Neuronal stem cell (in vitro differentiated cells): ENCODE results near the gene SNX5.
A peak's percentile ranks its signal among the peaks of the same experiment; 100 is the strongest.

Experiments used
- DNase-seq: peaks from one replicate; pipeline ENCODE4 v3.0.0-alpha.2; 2013; ENCODE audit warnings: low spot score
- H2AFZ ChIP-seq: one replicate; pipeline ENCODE4 v1.6.1; 2013; ENCODE audit warnings: mild to moderate bottlenecking, low read length, inconsistent platforms
- H2AK5ac ChIP-seq: 2 replicates; pipeline ENCODE4 v1.6.1; 2013; ENCODE audit warnings: low read depth, mild to moderate bottlenecking, inconsistent platforms, low read length, moderate library complexity, mixed read lengths
- H2BK120ac ChIP-seq: 2 replicates; pipeline ENCODE4 v1.6.1; 2013; ENCODE audit warnings: low read depth, mild to moderate bottlenecking, inconsistent platforms, low read length, moderate library complexity, mixed read lengths
- H2BK12ac ChIP-seq: one replicate; pipeline ENCODE4 v1.6.1; 2013; ENCODE audit warnings: low read length, inconsistent platforms
- H2BK15ac ChIP-seq: 2 replicates; pipeline ENCODE4 v1.6.1; 2013; ENCODE audit warnings: mild to moderate bottlenecking, low read length, inconsistent platforms, mixed read lengths
- H2BK5ac ChIP-seq: one replicate; pipeline ENCODE4 v1.6.1; 2013; ENCODE audit warnings: inconsistent platforms, mild to moderate bottlenecking, low read length, moderate library complexity
- H3K14ac ChIP-seq: one replicate; pipeline ENCODE4 v1.6.1; 2013; ENCODE audit warnings: low read length, inconsistent platforms
- H3K18ac ChIP-seq: 2 replicates; pipeline ENCODE4 v1.6.1; 2013; ENCODE audit warnings: low read length, inconsistent platforms
- H3K23ac ChIP-seq: 2 replicates; pipeline ENCODE4 v1.6.1; 2013; ENCODE audit warnings: low read depth, mild to moderate bottlenecking, mixed read lengths, low read length, inconsistent platforms; ENCODE audit not compliant: poor library complexity
- H3K27ac ChIP-seq: replicated peaks from 3 replicates; pipeline ENCODE4 v1.5.1; 2013; ENCODE audit warnings: low read length, inconsistent platforms
- H3K27me3 ChIP-seq, 3 experiments: 2 replicates each; pipeline ENCODE4 v1.6.1; 2013; ENCODE audit warnings: low read length in 3 of 3, mild to moderate bottlenecking in 2 of 3, inconsistent platforms in 1 of 3, low read depth in 1 of 3, mixed read lengths in 1 of 3, moderate library complexity in 1 of 3; ENCODE audit not compliant: control insufficient read depth in 3 of 3, insufficient read depth in 3 of 3
- H3K36me3 ChIP-seq, 2 donors: replicated peaks in 1 of 2; 2 replicates each; pipeline ENCODE4 v1.6.1; 2013; ENCODE audit warnings: low read length in 2 of 2; ENCODE audit not compliant: control insufficient read depth in 2 of 2, insufficient read depth in 2 of 2
- H3K4ac ChIP-seq: 2 replicates; pipeline ENCODE4 v1.6.1; 2013; ENCODE audit warnings: inconsistent platforms, mild to moderate bottlenecking, low read length, moderate library complexity
- H3K4me1 ChIP-seq, 2 donors: 1 replicate in 1 of 2; 2 replicates in 1 of 2; pipeline ENCODE4 v1.6.1; 2013; ENCODE audit warnings: low read length in 2 of 2, low read depth in 1 of 2; ENCODE audit not compliant: control insufficient read depth in 2 of 2, insufficient read depth in 1 of 2
- H3K4me2 ChIP-seq: one replicate; pipeline ENCODE4 v1.6.1; 2013; ENCODE audit warnings: mild to moderate bottlenecking, low read length, inconsistent platforms; ENCODE audit not compliant: insufficient read depth, poor library complexity, severe bottlenecking
- H3K4me3 ChIP-seq, 2 donors: 2 replicates each; pipeline ENCODE4 v1.5.1; 2013; ENCODE audit warnings: low read length in 2 of 2, mild to moderate bottlenecking in 2 of 2, inconsistent platforms in 1 of 2, moderate library complexity in 1 of 2
- H3K79me1 ChIP-seq: one replicate; pipeline ENCODE4 v1.6.1; 2013; ENCODE audit warnings: low read depth, mild to moderate bottlenecking, inconsistent platforms, low read length, moderate library complexity
- H3K9ac ChIP-seq: one replicate; pipeline ENCODE4 v1.6.1; 2013; ENCODE audit warnings: mild to moderate bottlenecking, low read depth, low read length, inconsistent platforms; ENCODE audit not compliant: poor library complexity
- H3K9me3 ChIP-seq, 2 donors: replicated peaks in 1 of 2; 2 replicates each; pipeline versions ENCODE3 to v1.6.1; 2013; ENCODE audit warnings: low read length in 2 of 2, mild to moderate bottlenecking in 2 of 2, inconsistent platforms in 1 of 2, low read depth in 1 of 2, mixed read lengths in 1 of 2, moderate library complexity in 1 of 2; ENCODE audit not compliant: control insufficient read depth in 2 of 2, insufficient read depth in 1 of 2
- H4K8ac ChIP-seq: one replicate; pipeline ENCODE4 v1.6.1; 2013; ENCODE audit warnings: low read depth, mild to moderate bottlenecking, inconsistent platforms, low read length, moderate library complexity
- H4K91ac ChIP-seq: one replicate; pipeline ENCODE4 v1.6.1; 2013; ENCODE audit warnings: low read length, low read depth, mild to moderate bottlenecking, inconsistent platforms; ENCODE audit not compliant: poor library complexity
- WGBS, 2 donors: extraction: QIAGEN DNeasy Blood & Tissue Kit; methylation state at CpG; one replicate each; pipeline ENCODE4 v1.1.7; 2013; ENCODE audit warnings: missing lambda C conversion rate in 2 of 2, mixed read lengths in 1 of 2; ENCODE audit not compliant: insufficient read length in 2 of 2, insufficient replicate concordance in 1 of 2; ENCODE audit errors: extremely low coverage in 2 of 2; 5-methylcytosine and 5-hydroxymethylcytosine counted together

Gene SNX5

GRCh38 chr20:18012901-18013300 is 44.3 kb upstream of the SNX5 start:
- no peak overlapping the region for H4K91ac ChIP-seq
- H2AK5ac ChIP-seq, result no peak overlapping the region
- no peak overlapping the region for H2BK12ac ChIP-seq
- no peak overlapping the region for H2BK5ac ChIP-seq
- H2BK15ac ChIP-seq, result no peak overlapping the region
- H3K79me1 ChIP-seq, result no peaks in the 10 kb centered on the region
- H3K27ac ChIP-seq, result no peak overlapping the region
- H3K9ac ChIP-seq, result no peak overlapping the region
- no peaks in the 10 kb centered on the region for H3K36me3 ChIP-seq
- no peak overlapping the region for H3K14ac ChIP-seq
- no CpG with 5 or more reads among the region's 2 CpGs for WGBS, 2 donors
- H2AFZ ChIP-seq, result no peak overlapping the region
- H4K8ac ChIP-seq, result no peak overlapping the region
- H2BK120ac ChIP-seq, result no peak overlapping the region
- no peaks in the 10 kb centered on the region for H3K4me1 ChIP-seq
- H3K4ac ChIP-seq, result no peak overlapping the region
- no peak overlapping the region for H3K4me3 ChIP-seq
- no peaks in the 10 kb centered on the region for H3K27me3 ChIP-seq
- H3K18ac ChIP-seq, result no peak overlapping the region
- no peak overlapping the region for H3K23ac ChIP-seq
- no peak for DNase-seq
- H3K9me3 ChIP-seq, result no peaks in the 10 kb centered on the region
- H3K4me2 ChIP-seq, result no peak overlapping the region

GRCh38 chr20:18011951-18012645 is 43.5 kb upstream of the SNX5 start:
- Histone ChIP-seq H3K9ac (no peak overlapping the region), H3K79me1 (no peaks in the 10 kb centered on the region), H3K36me3 (no peaks in the 10 kb centered on the region), H2BK15ac (no peak overlapping the region), H2BK120ac (no peak overlapping the region), H3K4ac (no peak overlapping the region), H3K4me2 (no peak overlapping the region), H3K14ac (no peak overlapping the region), H3K4me1 (no peaks in the 10 kb centered on the region), H3K23ac (no peak overlapping the region), H4K91ac (no peak overlapping the region), H3K18ac (no peak overlapping the region), H3K4me3 (no peak overlapping the region), H2BK5ac (no peak overlapping the region), H3K27ac (no peak overlapping the region), H3K9me3 (no peaks in the 10 kb centered on the region), H2BK12ac (no peak overlapping the region), H4K8ac (no peak overlapping the region), H3K27me3 (no peaks in the 10 kb centered on the region), H2AK5ac (peak overlapping the region; percentile 17), H2AFZ (peak overlapping the region; percentile 8)
- no peak for DNase-seq
- 100% methylated on average over 2 of the region's 21 CpGs for WGBS, 2 donors

DNA sequence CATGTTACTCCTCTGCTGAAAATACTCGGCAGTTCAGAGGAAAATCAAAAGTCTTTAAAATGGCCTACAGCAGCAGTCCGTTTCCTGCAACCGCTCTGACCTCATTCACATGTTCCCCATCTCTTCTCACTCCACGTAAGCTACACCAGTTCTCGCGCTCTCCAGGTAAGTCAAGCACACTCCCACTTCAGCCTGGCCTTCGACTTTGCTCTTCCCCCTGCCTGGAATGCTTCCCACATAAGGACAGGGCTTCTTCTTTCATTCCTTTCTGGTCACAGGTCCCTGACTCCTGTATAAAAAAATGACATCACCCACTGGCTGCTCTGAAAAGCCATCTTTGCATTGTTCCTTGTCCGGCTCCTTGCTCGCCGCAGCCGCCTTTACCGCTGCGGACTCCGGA is 42.9 kb upstream of the SNX5 start:
- no peak overlapping the region for H3K4me2 ChIP-seq
- no peak overlapping the region for H3K4me3 ChIP-seq
- H3K36me3 ChIP-seq, result no peaks in the 10 kb centered on the region
- no peak overlapping the region for H3K18ac ChIP-seq
- no CpG with 5 or more reads among the region's 14 CpGs for WGBS, 2 donors
- no peak for DNase-seq
- no peak overlapping the region for H2BK5ac ChIP-seq
- H3K27me3 ChIP-seq, result no peaks in the 10 kb centered on the region
- no peaks in the 10 kb centered on the region for H3K9me3 ChIP-seq
- H2AFZ ChIP-seq, result peak overlapping the region; percentile 8
- no peak overlapping the region for H3K14ac ChIP-seq
- no peak overlapping the region for H4K8ac ChIP-seq
- H2BK15ac ChIP-seq, result no peak overlapping the region
- no peak overlapping the region for H2AK5ac ChIP-seq
- H4K91ac ChIP-seq, result no peak overlapping the region
- H3K4ac ChIP-seq, result no peak overlapping the region
- H3K79me1 ChIP-seq, result no peaks in the 10 kb centered on the region
- no peak overlapping the region for H2BK120ac ChIP-seq
- H2BK12ac ChIP-seq, result no peak overlapping the region
- H3K27ac ChIP-seq, result no peak overlapping the region
- H3K23ac ChIP-seq, result no peak overlapping the region
- H3K9ac ChIP-seq, result no peak overlapping the region
- H3K4me1 ChIP-seq, result no peaks in the 10 kb centered on the region

GRCh38 chr20:18009116-18009515 is 40.5 kb upstream of the SNX5 start:
- Histone ChIP-seq H3K9me3 (no peaks in the 10 kb centered on the region), H4K91ac (no peak overlapping the region), H2BK120ac (no peak overlapping the region), H2BK5ac (no peak overlapping the region), H3K9ac (no peak overlapping the region), H3K4me2 (no peak overlapping the region), H3K18ac (no peak overlapping the region), H2BK15ac (no peak overlapping the region), H2AK5ac (no peak overlapping the region), H3K4me3 (no peak overlapping the region), H3K23ac (no peak overlapping the region), H3K4me1 (peaks cover 6 to 9% of the 10 kb centered on the region in 2 donors), H3K27ac (no peak overlapping the region), H3K27me3 (no peaks in the 10 kb centered on the region), H3K14ac (no peak overlapping the region), H2AFZ (no peak overlapping the region), H2BK12ac (no peak overlapping the region), H4K8ac (no peak overlapping the region), H3K79me1 (no peaks in the 10 kb centered on the region), H3K36me3 (no peaks in the 10 kb centered on the region), H3K4ac (no peak overlapping the region)
- WGBS, 2 donors, result no CpG with 5 or more reads among the region's 7 CpGs
- DNase-seq, result no peak
